ENCODE measurements around the gene SMPD1. TPM values are rescaled to one million over a fixed set of nuclear protein-coding genes. Genes with fewer than 3 reads are reported as not detected.

Gene SMPD1
- total and polyA plus RNA-seq, 2 of the 8 experiments (the other 6 are each of a cell fraction or from before 2014, with no cell fraction given): 1.9 to 2.4 TPM

- Histone ChIP-seq H3K14ac (ENCODE audit: insufficient read length) (no peak overlapping the region), H3K4me1 (replicated peaks in 1 of 4; ENCODE audit: control insufficient read depth in 3 of 4, insufficient read depth in 4 of 4, low read length in 3 of 4) (peaks cover 8 to 13% (median 10%) of the 10 kb centered on the region in 4 experiments), H2BK120ac (replicated peaks; ENCODE audit: low read depth, low read length) (no peak overlapping the region), H3K4me2 (ENCODE audit: insufficient read depth in 1 of 2, low read depth in 2 of 2, low read length in 2 of 2) (no peak overlapping the region), H4K5ac (ENCODE audit: insufficient read length, low read depth, low read length) (no peak overlapping the region), H4K91ac (replicated peaks; ENCODE audit: insufficient read length, low read length) (no peak overlapping the region), H3K27ac (ENCODE audit: low read depth, low read length) (no peak overlapping the region), H2BK15ac (ENCODE audit: low read length) (no peak overlapping the region), H3K27me3 (replicated peaks in 1 of 4; ENCODE audit: control insufficient read depth in 3 of 4, extremely low read depth in 1 of 4, insufficient read depth in 3 of 4, low read length in 3 of 4) (no peaks in the 10 kb centered on the region), H3K9ac (replicated peaks in 1 of 4; ENCODE audit: extremely low read depth in 1 of 4, low read depth in 3 of 4, low read length in 3 of 4) (no peak overlapping the region), H3K79me1 (ENCODE audit: low read depth, low read length) (no peaks in the 10 kb centered on the region), H3K4ac (replicated peaks; ENCODE audit: insufficient read length, low read depth, low read length) (no peak overlapping the region), H3K23me2 (ENCODE audit: low read depth, low read length) (no peaks in the 10 kb centered on the region), H3K4me3 (ENCODE audit: extremely low read depth in 1 of 4, insufficient read depth in 2 of 4, low read depth in 3 of 4, low read length in 4 of 4) (no peak overlapping the region), H2BK5ac (ENCODE audit: low read depth, low read length) (no peak overlapping the region), H3K23ac (ENCODE audit: insufficient read length) (no peak overlapping the region), H3K79me2 (ENCODE audit: control insufficient read depth in 1 of 2, insufficient read depth in 2 of 2, low read length in 2 of 2) (no peaks in the 10 kb centered on the region), H2BK12ac (ENCODE audit: low read depth, low read length) (no peak overlapping the region), H2AFZ (ENCODE audit: low read length) (no peak overlapping the region), H2BK20ac (ENCODE audit: low read length) (no peak overlapping the region), H3K56ac (replicated peaks; ENCODE audit: insufficient read length, low read depth, low read length) (no peak overlapping the region), H4K20me1 (replicated peaks in 1 of 2; ENCODE audit: control insufficient read depth in 1 of 2, insufficient read depth in 2 of 2, low read length in 2 of 2) (peaks cover 0 to 11% of the 10 kb centered on the region in 2 experiments), H3K18ac (ENCODE audit: extremely low read depth, low read length) (no peak overlapping the region), H3K36me3 (ENCODE audit: control insufficient read depth in 2 of 4, insufficient read depth in 4 of 4, low read length in 3 of 4) (peaks cover 0 to 2% (median 0%) of the 10 kb centered on the region in 4 experiments; a peak in 1 of 8 replicates), H4K8ac (ENCODE audit: extremely low read depth, insufficient read depth, low read length) (no peak overlapping the region), H2AK5ac (ENCODE audit: low read depth, low read length) (no peak overlapping the region), H3K9me3 (ENCODE audit: insufficient read depth in 2 of 2, low read depth in 1 of 2, low read length in 1 of 2) (no peaks in the 10 kb centered on the region)
- no peak for FAIRE-seq
- ChIA-PET CTCF (ENCODE audit: partially characterized antibody) (interaction anchor here (0.6 to 9.5 kb wide), 12 partner anchors 8 to 789 kb away, joined by 3 to 79 read pairs (median 4); partner anchors contain the start of gene HPX), POLR2A (ENCODE audit: partially characterized antibody) (interaction anchor here (0.5 to 0.9 kb wide), 4 partner anchors 73 to 217 kb away, joined by 3 read pairs; partner anchors contain the start of gene TRIM3)
- WGBS, 2 experiments (ENCODE audit: extremely low coverage in 1 of 2, insufficient coverage in 1 of 2, insufficient read length in 1 of 2, insufficient replicate concordance in 2 of 2, low coverage in 1 of 2, low lambda C conversion rate in 2 of 2, missing lambda C conversion rate in 1 of 2): 94% methylated on average over 15 of the region's 15 CpGs; no CpG with 5 or more reads in 1 of the 2 experiments
- TF ChIP-seq KDM4A (IDR thresholded peaks at IDR 0.05; ENCODE audit: low read depth, low read length, severe bottlenecking) (no peak), E2F6 (IDR thresholded peaks at IDR 0.05) (no peak), SIRT6 (IDR thresholded peaks at IDR 0.05; ENCODE audit: low read length) (no peak), GTF2F1 (IDR thresholded peaks at IDR 0.05; ENCODE audit: borderline replicate concordance, low read depth, low read length) (no peak), RFX5 (IDR thresholded peaks at IDR 0.05; ENCODE audit: borderline replicate concordance, low read depth, low read length) (no peak), EZH2 (IDR thresholded peaks at IDR 0.05; ENCODE audit: low read depth, low read length, severe bottlenecking) (no peak), SUZ12 (IDR thresholded peaks at IDR 0.05; ENCODE audit: low read length) (no peak), CTBP2 (IDR thresholded peaks at IDR 0.05; ENCODE audit: borderline replicate concordance, insufficient read depth, insufficient read length, low read length) (no peak), NRF1 (IDR thresholded peaks at IDR 0.05; ENCODE audit: low read depth, low read length) (no peak), POU5F1 (IDR thresholded peaks at IDR 0.05; ENCODE audit: low read depth, low read length) (no peak), TEAD4 (IDR thresholded peaks at IDR 0.05; ENCODE audit: low read depth, low read length) (no peak)
- DNase-seq (ENCODE audit: low read depth in 1 of 2, low spot score in 2 of 2): no peak
These were observed 10.4 kb downstream of the SMPD1 start for GRCh38 chr11:6400431-6401345.
